Tibial artery (tissue), 4 donors: ENCODE measurements around the gene UBXN2A.
A peak's percentile ranks its signal among the peaks of the same experiment; 100 is the strongest.

ENCODE experiments used
- DNase-seq, 2 donors: peaks; one replicate each; pipeline ENCODE4 v3.0.0-alpha.2; 2019
- H3K27ac ChIP-seq, 2 donors: fragments of 200-600 bp; sonication (generic) in 1 of 2; 1 replicate in 1 of 2; 2 replicates in 1 of 2; pipeline ENCODE4 v1.5.1; 2018 to 2019; ENCODE audit warnings: mild to moderate bottlenecking in 1 of 2
- H3K27me3 ChIP-seq, 2 donors: fragments of 200-600 bp; sonication (generic) in 1 of 2; one replicate each; pipeline versions ENCODE4 v1.5.1 to v1.6.0; 2016 to 2019
- H3K36me3 ChIP-seq, 3 donors: fragments of 200-600 bp; sonication (generic) in 2 of 3; one replicate each; pipeline ENCODE4 v1.5.1; 2016 to 2019; ENCODE audit warnings: mild to moderate bottlenecking in 2 of 3
- H3K4me1 ChIP-seq, 4 donors: fragments of 200-600 bp; sonication (generic) in 2 of 4; 1 replicate in 3 of 4; 2 replicates in 1 of 4; pipeline ENCODE4 v1.5.1; 2016 to 2019
- H3K4me3 ChIP-seq, 2 donors: fragments of 200-600 bp; sonication (generic) in 1 of 2; 1 replicate in 1 of 2; 2 replicates in 1 of 2; pipeline ENCODE4 v1.5.1; 2018 to 2019; ENCODE audit warnings: mild to moderate bottlenecking in 2 of 2
- H3K9me3 ChIP-seq, 3 donors: fragments of 200-600 bp; sonication (generic) in 1 of 3; one replicate each; pipeline ENCODE4 v1.5.1; 2016 to 2019
- intact Hi-C: fragments of 100-400 bp; cut with DNase I; formaldehyde crosslinking; loops from one replicate; pipeline ENCODE4 v1.15.0; 2023; ENCODE audit warnings: low total_unique reads
- TF ChIP-seq, protein P1 (sequence below), 2 experiments: fragments of 200-600 bp in 1 of 2; fragments of 450-650 bp in 1 of 2; IDR thresholded peaks; one replicate each; pipeline ENCODE4 v1.5.1; 2017 to 2019; ENCODE audit warnings: antibody characterized with exemption in 2 of 2, mild to moderate bottlenecking in 1 of 2, moderate library complexity in 1 of 2

Gene UBXN2A, protein sequence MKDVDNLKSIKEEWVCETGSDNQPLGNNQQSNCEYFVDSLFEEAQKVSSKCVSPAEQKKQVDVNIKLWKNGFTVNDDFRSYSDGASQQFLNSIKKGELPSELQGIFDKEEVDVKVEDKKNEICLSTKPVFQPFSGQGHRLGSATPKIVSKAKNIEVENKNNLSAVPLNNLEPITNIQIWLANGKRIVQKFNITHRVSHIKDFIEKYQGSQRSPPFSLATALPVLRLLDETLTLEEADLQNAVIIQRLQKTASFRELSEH

GRCh38 chr2:23939987-23940717, at the start of gene UBXN2A:
TSS of gene UBXN2A (plus strand) at chr2:23940463. CDS start at chr2:23958315, 17,852 bp downstream.
- intact Hi-C loops: no loop called here
- TF ChIP-seq, protein P1, sequence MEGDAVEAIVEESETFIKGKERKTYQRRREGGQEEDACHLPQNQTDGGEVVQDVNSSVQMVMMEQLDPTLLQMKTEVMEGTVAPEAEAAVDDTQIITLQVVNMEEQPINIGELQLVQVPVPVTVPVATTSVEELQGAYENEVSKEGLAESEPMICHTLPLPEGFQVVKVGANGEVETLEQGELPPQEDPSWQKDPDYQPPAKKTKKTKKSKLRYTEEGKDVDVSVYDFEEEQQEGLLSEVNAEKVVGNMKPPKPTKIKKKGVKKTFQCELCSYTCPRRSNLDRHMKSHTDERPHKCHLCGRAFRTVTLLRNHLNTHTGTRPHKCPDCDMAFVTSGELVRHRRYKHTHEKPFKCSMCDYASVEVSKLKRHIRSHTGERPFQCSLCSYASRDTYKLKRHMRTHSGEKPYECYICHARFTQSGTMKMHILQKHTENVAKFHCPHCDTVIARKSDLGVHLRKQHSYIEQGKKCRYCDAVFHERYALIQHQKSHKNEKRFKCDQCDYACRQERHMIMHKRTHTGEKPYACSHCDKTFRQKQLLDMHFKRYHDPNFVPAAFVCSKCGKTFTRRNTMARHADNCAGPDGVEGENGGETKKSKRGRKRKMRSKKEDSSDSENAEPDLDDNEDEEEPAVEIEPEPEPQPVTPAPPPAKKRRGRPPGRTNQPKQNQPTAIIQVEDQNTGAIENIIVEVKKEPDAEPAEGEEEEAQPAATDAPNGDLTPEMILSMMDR (IDR thresholded peaks at IDR 0.05): no peak
- Histone ChIP-seq H3K27me3 (no peaks in the 10 kb centered on the region), H3K36me3 (no peaks in the 10 kb centered on the region), H3K27ac (peak within 1 kb of the TSS; percentile 87 to 90), H3K4me1 (peaks cover 0 to 13% (median 5%) of the 10 kb centered on the region in 4 donors), H3K4me3 (peak within 1 kb of the TSS; percentile 63 to 93), H3K9me3 (no peaks in the 10 kb centered on the region)
- DNase-seq: peak; percentile 65 to 84

DNA sequence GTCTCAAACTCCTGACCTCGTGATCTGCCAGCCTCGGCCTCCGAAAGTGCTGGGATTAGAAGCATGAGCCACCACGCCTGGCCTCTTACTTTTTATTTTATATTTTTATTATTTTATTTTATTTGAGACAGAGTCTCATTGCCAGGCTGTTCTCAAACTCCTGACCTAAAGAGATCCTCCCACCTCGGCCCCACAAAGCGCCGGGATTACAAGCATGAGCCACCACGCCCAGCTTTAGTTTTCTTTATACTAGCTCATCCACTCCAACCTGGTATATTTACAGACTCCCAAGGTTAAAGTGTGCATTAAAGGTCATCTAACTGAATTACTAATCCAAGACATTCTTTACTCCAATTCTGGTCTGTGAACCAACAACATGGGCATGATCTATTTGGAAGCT, 40.1 kb upstream of the UBXN2A start:
- H3K36me3 ChIP-seq: no peaks in the 10 kb centered on the region
- H3K27me3 ChIP-seq: no peaks in the 10 kb centered on the region
- H3K4me1 ChIP-seq: peaks cover 0 to 51% (median 18%) of the 10 kb centered on the region in 4 donors
- no peaks in the 10 kb centered on the region for H3K9me3 ChIP-seq
- TF ChIP-seq, protein P1 (IDR thresholded peaks at IDR 0.05): no peak
- DNase-seq: no peak
- intact Hi-C loops: no loop called here
- no peak overlapping the region for H3K4me3 ChIP-seq
- H3K27ac ChIP-seq: peak overlapping the region in 1 of 2 donors; percentile 39

GRCh38 chr2:23900541-23901322, 39.5 kb upstream of the UBXN2A start:
- H3K27me3 ChIP-seq: no peaks in the 10 kb centered on the region
- TF ChIP-seq, protein P1 (IDR thresholded peaks at IDR 0.05): no peak
- DNase-seq: peak in 1 of 2 donors; percentile 69
- peaks cover 0 to 54% (median 18%) of the 10 kb centered on the region in 4 donors for H3K4me1 ChIP-seq
- no peak overlapping the region for H3K4me3 ChIP-seq
- no peaks in the 10 kb centered on the region for H3K36me3 ChIP-seq
- intact Hi-C loops: no loop called here
- H3K27ac ChIP-seq: peak overlapping the region; percentile 9 to 39
- no peaks in the 10 kb centered on the region for H3K9me3 ChIP-seq

DNA sequence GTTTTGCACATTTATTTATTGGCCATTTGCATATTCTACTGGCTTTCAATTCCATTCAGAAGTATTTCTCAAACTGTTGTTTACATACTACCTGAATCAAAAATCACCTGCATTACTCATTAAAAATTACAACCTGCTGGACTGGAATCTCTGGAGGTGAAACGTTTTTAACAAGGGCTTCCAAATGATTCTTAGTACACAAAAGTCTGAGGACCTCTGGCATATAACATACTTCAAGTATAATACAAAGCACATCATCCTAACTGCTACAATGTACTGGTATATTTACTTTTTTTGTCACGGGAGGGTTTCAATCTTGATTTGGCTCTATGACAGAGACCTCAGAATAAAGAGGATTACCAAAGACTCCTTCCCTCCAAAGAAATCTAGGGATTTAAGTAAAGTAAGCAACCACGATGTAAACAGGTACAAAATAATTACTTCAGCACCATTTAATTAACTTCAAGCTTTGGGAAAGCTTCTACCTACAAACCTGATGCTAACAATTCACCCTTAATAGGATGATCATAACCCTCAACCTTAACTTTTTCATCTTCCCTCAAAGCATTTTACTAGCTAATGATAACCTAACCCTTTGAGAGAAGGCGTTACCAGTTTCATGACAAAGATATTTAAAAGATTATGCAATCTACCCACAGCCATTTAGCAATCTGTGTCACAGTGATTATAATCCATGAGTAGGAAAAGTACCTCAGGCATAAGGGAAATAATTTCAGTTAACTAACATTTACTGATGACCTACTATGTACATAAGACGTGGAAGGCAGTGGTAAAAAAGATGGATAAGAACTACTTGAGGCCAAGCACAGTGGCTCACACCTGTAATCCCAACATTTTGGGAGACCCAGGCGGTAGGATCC, 38.1 kb upstream of the UBXN2A start:
- no peak overlapping the region for H3K4me3 ChIP-seq
- H3K36me3 ChIP-seq: no peaks in the 10 kb centered on the region
- H3K27ac ChIP-seq: peak overlapping the region in 1 of 2 donors; percentile 12
- no peaks in the 10 kb centered on the region for H3K27me3 ChIP-seq
- no peak for DNase-seq
- TF ChIP-seq, protein P1 (IDR thresholded peaks at IDR 0.05): no peak
- peaks cover 0 to 54% (median 18%) of the 10 kb centered on the region in 4 donors for H3K4me1 ChIP-seq
- H3K9me3 ChIP-seq: no peaks in the 10 kb centered on the region
- intact Hi-C loops: no loop called here

- Histone ChIP-seq H3K4me1 (peaks cover 0 to 54% (median 18%) of the 10 kb centered on the region in 4 donors), H3K27me3 (no peaks in the 10 kb centered on the region), H3K27ac (peak overlapping the region; percentile 12 to 34), H3K36me3 (no peaks in the 10 kb centered on the region), H3K4me3 (no peak overlapping the region), H3K9me3 (no peaks in the 10 kb centered on the region)
- no peak for DNase-seq
- intact Hi-C loops: no loop called here
- TF ChIP-seq, protein P1 (IDR thresholded peaks at IDR 0.05): no peak
Observed at GRCh38 chr2:23903034-23903433, 37.2 kb upstream of the UBXN2A start.
